GM06990 (cell line): ENCODE measurements around the gene KCTD5.

ENCODE experiments used
- DNase-seq: peaks from one replicate; pipeline ENCODE4 v3.0.0-alpha.2; 2011; ENCODE audit not compliant: insufficient read length; ENCODE audit errors: extremely low read depth
- H3K27me3 ChIP-seq: replicated peaks from 2 replicates; pipeline ENCODE4 v1.6.0; 2011; ENCODE audit warnings: low read length; ENCODE audit not compliant: control insufficient read depth, insufficient read depth
- H3K36me3 ChIP-seq: 2 replicates; pipeline ENCODE4 v1.5.1; 2011; ENCODE audit warnings: low read length; ENCODE audit not compliant: control insufficient read depth, insufficient read depth
- H3K4me3 ChIP-seq: replicated peaks from 2 replicates; pipeline ENCODE4 v1.5.1; 2011; ENCODE audit warnings: low read depth, mild to moderate bottlenecking, control low read depth, low read length
- CTCF ChIP-seq: IDR thresholded peaks from 2 replicates; pipeline ENCODE4 v1.5.1; 2011; ENCODE audit warnings: low read length, control low read depth, mild to moderate bottlenecking, inconsistent platforms; ENCODE audit not compliant: insufficient read depth, poor library complexity, severe bottlenecking

Gene KCTD5

GRCh38 chr16:2728034-2728433 is 45.7 kb downstream of the KCTD5 start:
- H3K27me3 ChIP-seq, result no peaks in the 10 kb centered on the region; the same call in 1 of the 2 replicates
- no peak for DNase-seq
- TF ChIP-seq CTCF, result no peak
- H3K36me3 ChIP-seq, result no peaks in the 10 kb centered on the region
- no peak overlapping the region for H3K4me3 ChIP-seq

GRCh38 chr16:2734844-2735515 is 52.7 kb downstream of the KCTD5 start:
- H3K4me3 ChIP-seq, result no peak overlapping the region
- no peaks in the 10 kb centered on the region for H3K36me3 ChIP-seq
- H3K27me3 ChIP-seq, result no peaks in the 10 kb centered on the region
- DNase-seq, result no peak
- TF ChIP-seq CTCF, result no peak

GRCh38 chr16:2736476-2737237 is 54.3 kb downstream of the KCTD5 start:
- Histone ChIP-seq H3K27me3 (no peaks in the 10 kb centered on the region), H3K36me3 (no peaks in the 10 kb centered on the region), H3K4me3 (no peak overlapping the region)
- DNase-seq, result no peak
- no peak for TF ChIP-seq CTCF

- no peak for DNase-seq
- no peak for TF ChIP-seq CTCF
- no peaks in the 10 kb centered on the region for H3K36me3 ChIP-seq
- H3K27me3 ChIP-seq, result no peaks in the 10 kb centered on the region
- no peak overlapping the region for H3K4me3 ChIP-seq
Measured at GRCh38 chr16:2737238-2737605, 54.9 kb downstream of the KCTD5 start.

- no peak overlapping the region for H3K4me3 ChIP-seq
- TF ChIP-seq CTCF, result no peak
- H3K27me3 ChIP-seq, result no peaks in the 10 kb centered on the region
- no peaks in the 10 kb centered on the region for H3K36me3 ChIP-seq
- no peak for DNase-seq
Measured at GRCh38 chr16:2737895-2738418, 55.6 kb downstream of the KCTD5 start.
